Stimulated activated memory B cell treated with anti-CD40 and anti-IgM and Interleukin-4, amounts not matched to agents 10 μg/mL and 1 μg/mL and 100 μg/mL, for 72 hours (primary cell): Measurements from ENCODE around the gene RGS2.

ENCODE experiments used
- ATAC-seq: fragments of 150-1000 bp; cut with Tn5 transposase; 2 replicates; pipeline ENCODE4 v1.10.0; 2021
- H3K27ac Mint-ChIP-seq: one replicate; pipeline ENCODE4 v1.8.0; 2022; ENCODE audit warnings: mild to moderate bottlenecking, mixed read lengths
- H3K27me3 Mint-ChIP-seq: one replicate; pipeline ENCODE4 v1.8.0; 2022; ENCODE audit warnings: mixed read lengths
- H3K36me3 Mint-ChIP-seq: one replicate; pipeline ENCODE4 v1.8.0; 2022; ENCODE audit warnings: mixed read lengths
- H3K4me1 Mint-ChIP-seq: one replicate; pipeline ENCODE4 v1.8.0; 2022; ENCODE audit warnings: mixed read lengths
- H3K4me3 Mint-ChIP-seq: one replicate; pipeline ENCODE4 v1.8.0; 2022; ENCODE audit warnings: mild to moderate bottlenecking, moderate library complexity, mixed read lengths
- H3K9me3 Mint-ChIP-seq: one replicate; pipeline ENCODE4 v1.8.0; 2022; ENCODE audit warnings: mixed read lengths

Gene RGS2

DNA sequence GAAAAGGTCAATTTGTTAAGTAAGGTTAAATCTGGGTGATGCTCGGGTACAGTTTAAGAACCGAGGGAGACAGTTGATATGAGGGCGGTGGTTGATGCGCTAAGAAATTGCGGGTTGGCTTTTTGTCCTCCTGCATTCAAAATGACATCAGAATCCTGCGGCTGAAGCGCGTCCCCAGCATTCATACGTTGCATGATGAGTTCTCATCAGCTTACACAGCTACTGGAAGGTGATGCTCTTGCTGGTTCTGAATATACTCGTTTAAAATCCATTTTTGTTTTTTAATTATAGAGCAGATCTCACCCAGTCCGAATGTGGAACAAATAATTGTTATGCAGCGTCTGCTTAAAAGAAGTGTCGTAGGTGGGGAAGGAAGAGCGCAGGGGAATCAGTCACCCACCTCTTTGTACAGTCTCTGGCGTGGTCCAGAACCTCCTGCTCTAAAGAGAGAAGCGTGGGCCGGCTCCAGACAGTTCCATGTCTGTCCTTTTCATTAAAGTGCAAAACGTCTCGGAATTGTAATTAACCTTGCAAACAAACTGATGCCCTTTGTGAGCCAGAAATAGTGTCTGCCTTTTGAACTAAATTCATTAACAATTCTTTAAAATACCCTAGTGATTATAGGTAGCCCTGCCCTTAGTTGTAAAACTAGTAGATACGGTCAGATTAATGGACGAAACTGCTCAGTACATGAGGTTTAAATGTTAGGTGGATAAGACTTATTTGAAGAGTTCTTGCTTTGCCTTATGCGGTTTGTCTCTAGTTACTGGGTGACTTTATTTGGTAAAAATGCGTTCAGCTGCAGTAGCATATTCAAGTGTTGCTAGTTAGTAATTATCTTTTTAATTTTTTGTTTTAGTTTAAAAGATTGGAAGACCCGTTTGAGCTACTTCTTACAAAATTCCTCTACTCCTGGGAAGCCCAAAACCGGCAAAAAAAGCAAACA, 741 bp downstream of the RGS2 start:
- Mint-ChIP-seq H3K36me3 (peaks cover 18% of the 10 kb centered on the region), H3K9me3 (no peaks in the 10 kb centered on the region), H3K27me3 (no peaks in the 10 kb centered on the region), H3K27ac (peak overlapping the region; percentile 94), H3K4me1 (peaks cover 32% of the 10 kb centered on the region), H3K4me3 (peak overlapping the region; percentile 93)
- peak; percentile 28 for ATAC-seq

GRCh38 chr1:192810253-192810880, 1.5 kb downstream of the RGS2 start:
- Mint-ChIP-seq H3K9me3 (no peaks in the 10 kb centered on the region), H3K27ac (peak overlapping the region; percentile 94), H3K4me1 (peaks cover 32% of the 10 kb centered on the region), H3K27me3 (no peaks in the 10 kb centered on the region), H3K36me3 (peaks cover 18% of the 10 kb centered on the region), H3K4me3 (peak overlapping the region; percentile 93)
- peak; percentile 46 for ATAC-seq

DNA sequence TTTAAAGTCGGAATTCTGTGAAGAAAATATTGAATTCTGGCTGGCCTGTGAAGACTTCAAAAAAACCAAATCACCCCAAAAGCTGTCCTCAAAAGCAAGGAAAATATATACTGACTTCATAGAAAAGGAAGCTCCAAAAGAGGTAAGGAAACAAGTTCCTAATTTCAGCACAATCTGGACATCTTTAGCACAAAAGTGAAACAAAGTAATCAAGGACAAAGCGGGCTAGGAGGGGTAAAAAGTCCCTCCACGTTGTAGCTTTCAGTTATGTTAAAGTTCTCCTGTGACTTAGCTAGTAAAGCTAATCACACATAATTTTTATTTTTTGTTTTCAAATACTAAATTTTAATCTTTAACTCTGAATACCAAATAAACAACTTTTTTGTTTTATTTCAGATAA, 2.2 kb downstream of the RGS2 start:
- no peaks in the 10 kb centered on the region for H3K27me3 Mint-ChIP-seq
- H3K4me3 Mint-ChIP-seq, result peak overlapping the region; percentile 15
- H3K9me3 Mint-ChIP-seq, result no peaks in the 10 kb centered on the region
- H3K27ac Mint-ChIP-seq, result no peak overlapping the region
- peaks cover 32% of the 10 kb centered on the region for H3K4me1 Mint-ChIP-seq
- ATAC-seq, result no peak
- H3K36me3 Mint-ChIP-seq, result peaks cover 18% of the 10 kb centered on the region

- Mint-ChIP-seq H3K4me3 (no peak overlapping the region), H3K36me3 (peaks cover 18% of the 10 kb centered on the region), H3K27ac (no peak overlapping the region), H3K27me3 (no peaks in the 10 kb centered on the region), H3K4me1 (peaks cover 29% of the 10 kb centered on the region), H3K9me3 (no peaks in the 10 kb centered on the region)
- ATAC-seq, result no peak
Measured at GRCh38 chr1:192811594-192812239, 2.9 kb downstream of the RGS2 start.

DNA sequence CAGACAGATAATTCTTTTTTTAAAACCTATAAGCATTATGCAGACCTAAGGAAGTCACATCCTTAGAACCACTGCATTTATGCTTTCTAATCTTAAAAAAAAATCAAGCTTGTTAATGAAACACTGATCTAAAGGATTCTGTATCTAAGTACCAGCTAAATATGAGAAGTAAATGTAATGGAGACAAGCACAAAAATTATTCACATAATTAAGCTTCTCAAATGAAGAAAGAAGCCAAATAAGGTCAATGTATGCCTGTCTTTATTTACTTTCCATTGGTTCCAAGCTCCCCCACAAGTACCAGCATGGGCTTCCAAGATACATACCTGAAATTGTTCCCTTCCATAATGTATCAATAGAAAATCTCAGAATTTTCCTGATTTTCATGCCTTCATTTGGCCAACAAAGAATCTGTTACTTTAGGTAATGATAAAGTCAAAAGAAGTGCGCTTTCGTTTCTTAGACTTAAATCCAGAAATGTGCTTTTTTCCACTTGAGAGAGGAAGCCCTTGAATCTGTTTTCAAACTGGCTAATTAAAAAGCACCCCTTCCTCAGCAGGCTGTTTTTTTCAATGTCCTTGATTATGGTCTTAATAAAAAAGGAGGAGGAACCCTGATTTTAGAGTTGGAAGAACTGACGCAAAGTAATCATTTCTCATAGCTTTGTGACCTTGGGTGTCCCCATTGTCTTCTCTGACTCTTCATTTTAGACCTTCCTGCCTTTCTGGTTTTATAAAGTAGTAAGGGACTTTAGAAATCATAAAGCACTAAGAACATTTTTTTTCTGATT, 3.8 kb downstream of the RGS2 start:
- Mint-ChIP-seq H3K4me1 (peaks cover 20% of the 10 kb centered on the region), H3K9me3 (no peaks in the 10 kb centered on the region)

DNA sequence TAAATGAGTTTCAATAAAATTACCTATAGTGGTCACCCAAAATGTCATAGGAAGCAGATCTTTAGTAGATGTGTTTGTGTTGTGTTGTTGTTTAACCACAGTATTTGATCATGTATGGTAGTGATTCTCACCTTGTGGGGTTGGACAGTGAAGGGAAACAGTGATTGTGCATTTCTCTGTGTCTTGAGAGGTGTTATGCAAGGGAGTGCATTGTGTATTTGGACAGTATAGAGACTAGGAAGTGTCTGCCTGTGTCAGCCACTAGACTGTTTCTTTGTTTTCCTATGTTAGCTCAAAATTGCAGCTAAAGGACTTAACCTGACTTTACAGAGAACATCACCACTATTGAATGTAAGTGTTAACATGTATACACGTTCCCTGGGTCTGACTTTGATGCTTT, 6.0 kb downstream of the RGS2 start:
- no peak overlapping the region for H3K27ac Mint-ChIP-seq
- H3K4me3 Mint-ChIP-seq, result no peak overlapping the region
- H3K4me1 Mint-ChIP-seq, result peaks cover 6% of the 10 kb centered on the region
- H3K27me3 Mint-ChIP-seq, result no peaks in the 10 kb centered on the region
- peaks cover 18% of the 10 kb centered on the region for H3K36me3 Mint-ChIP-seq
- no peak for ATAC-seq
- H3K9me3 Mint-ChIP-seq, result no peaks in the 10 kb centered on the region

More for the DNA sequence above, 3.8 kb downstream of the RGS2 start:
- Mint-ChIP-seq H3K4me3 (no peak overlapping the region), H3K36me3 (peaks cover 18% of the 10 kb centered on the region), H3K27ac (no peak overlapping the region), H3K27me3 (no peaks in the 10 kb centered on the region)
- ATAC-seq, result no peak

- Mint-ChIP-seq H3K4me1 (no peaks in the 10 kb centered on the region), H3K36me3 (peaks cover 5% of the 10 kb centered on the region), H3K4me3 (no peak overlapping the region), H3K27me3 (no peaks in the 10 kb centered on the region), H3K27ac (no peak overlapping the region), H3K9me3 (no peaks in the 10 kb centered on the region)
- ATAC-seq, result no peak
Measured at GRCh38 chr1:192817246-192817645, 8.4 kb downstream of the RGS2 start.

- Mint-ChIP-seq H3K27ac (no peak overlapping the region), H3K4me1 (peaks cover 5% of the 10 kb centered on the region), H3K9me3 (no peaks in the 10 kb centered on the region), H3K27me3 (peaks cover 9% of the 10 kb centered on the region), H3K36me3 (no peaks in the 10 kb centered on the region), H3K4me3 (no peak overlapping the region)
- no peak for ATAC-seq
Measured at GRCh38 chr1:192821296-192821695, 12.5 kb downstream of the RGS2 start.

- Mint-ChIP-seq H3K27ac (no peak overlapping the region), H3K4me3 (no peak overlapping the region), H3K9me3 (peaks cover under 1% of the 10 kb centered on the region), H3K27me3 (peaks cover 24% of the 10 kb centered on the region), H3K4me1 (peaks cover 5% of the 10 kb centered on the region), H3K36me3 (no peaks in the 10 kb centered on the region)
- ATAC-seq, result no peak
Measured at GRCh38 chr1:192824511-192824910, 15.7 kb downstream of the RGS2 start.

DNA sequence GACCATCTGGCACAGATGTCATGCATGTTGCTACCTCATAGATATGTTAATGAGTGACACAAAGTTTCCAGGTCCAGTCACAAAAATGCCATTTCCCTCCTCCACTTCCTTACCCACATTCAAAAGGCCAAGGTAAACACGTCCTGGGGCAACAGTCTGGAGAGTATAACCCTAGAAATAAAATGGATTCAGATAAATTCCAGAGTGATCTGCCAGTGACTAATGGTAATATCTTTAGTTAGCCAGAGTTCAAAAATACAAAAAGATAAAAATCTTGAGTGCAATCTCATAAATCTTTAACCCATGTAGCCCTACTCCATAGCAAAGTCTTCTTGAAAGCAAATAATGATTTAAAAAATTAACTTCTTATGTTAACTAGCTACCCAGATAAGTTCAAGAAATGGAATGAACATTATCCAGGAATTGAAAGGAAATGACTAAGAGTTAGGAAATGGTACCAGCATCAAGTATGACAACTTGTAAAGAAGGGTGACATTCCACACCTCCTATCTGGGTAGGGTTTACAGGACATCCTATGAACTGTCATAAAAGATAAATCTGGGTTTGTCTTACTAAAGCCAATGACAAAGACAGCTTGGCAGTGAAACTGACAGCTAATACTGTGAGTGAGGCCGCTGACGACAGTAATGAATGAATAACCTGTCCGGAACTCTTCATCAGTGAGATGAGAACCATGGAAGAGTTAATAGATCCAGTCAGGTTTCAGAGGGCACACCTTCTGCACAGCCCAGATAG, 18.1 kb downstream of the RGS2 start:
- Mint-ChIP-seq H3K27me3 (peaks cover 39% of the 10 kb centered on the region), H3K36me3 (no peaks in the 10 kb centered on the region), H3K4me3 (no peak overlapping the region), H3K9me3 (peaks cover 2% of the 10 kb centered on the region), H3K4me1 (peaks cover 5% of the 10 kb centered on the region), H3K27ac (no peak overlapping the region)
- ATAC-seq, result no peak

- no peak overlapping the region for H3K4me3 Mint-ChIP-seq
- no peak for ATAC-seq
- H3K9me3 Mint-ChIP-seq, result peaks cover 2% of the 10 kb centered on the region
- H3K27me3 Mint-ChIP-seq, result peaks cover 30% of the 10 kb centered on the region
- H3K36me3 Mint-ChIP-seq, result no peaks in the 10 kb centered on the region
- H3K4me1 Mint-ChIP-seq, result no peaks in the 10 kb centered on the region
- no peak overlapping the region for H3K27ac Mint-ChIP-seq
Measured at GRCh38 chr1:192830595-192831246, 21.9 kb downstream of the RGS2 start.

GRCh38 chr1:192831706-192832355, 23.0 kb downstream of the RGS2 start:
- no peak overlapping the region for H3K27ac Mint-ChIP-seq
- no peak overlapping the region for H3K4me3 Mint-ChIP-seq
- peaks cover 30% of the 10 kb centered on the region for H3K27me3 Mint-ChIP-seq
- peaks cover 2% of the 10 kb centered on the region for H3K9me3 Mint-ChIP-seq
- ATAC-seq, result no peak
- H3K36me3 Mint-ChIP-seq, result no peaks in the 10 kb centered on the region
- no peaks in the 10 kb centered on the region for H3K4me1 Mint-ChIP-seq

GRCh38 chr1:192832492-192832891, 23.7 kb downstream of the RGS2 start:
- Mint-ChIP-seq H3K4me3 (no peak overlapping the region), H3K4me1 (no peaks in the 10 kb centered on the region), H3K27ac (no peak overlapping the region), H3K36me3 (no peaks in the 10 kb centered on the region), H3K9me3 (peaks cover 2% of the 10 kb centered on the region), H3K27me3 (peaks cover 30% of the 10 kb centered on the region)
- no peak for ATAC-seq
